Measurements from ENCODE around the gene DHCR24. TPM values are rescaled to one million over a fixed set of nuclear protein-coding genes. Genes with fewer than 3 reads are reported as not detected.
"Not testable (repeated sequence)": the region's sequence is repeated elsewhere in the genome, so short reads cannot be mapped to it uniquely, and the experiment has no call there.

Gene DHCR24
- 100 to 1,000 TPM; 148 to 231 (median 219) TPM for total RNA-seq

- no peaks in the 10 kb centered on the region for H3K9me3 ChIP-seq
- TF ChIP-seq POLR2A (IDR thresholded peaks at IDR 0.05) (peak; percentile 34 to 74), EP300 (IDR thresholded peaks at IDR 0.05) (peak; percentile 21 to 75), CTCF (IDR thresholded peaks at IDR 0.05) (no peak)
- H3K36me3 ChIP-seq = peaks cover 0 to 16% (median 0%) of the 10 kb centered on the region in 3 donors
- peak within 1 kb of the TSS; percentile 23 to 86 (median 71) for H3K27ac ChIP-seq
- peaks cover 0 to 40% (median 16%) of the 10 kb centered on the region in 4 donors for H3K4me1 ChIP-seq
- H3K4me3 ChIP-seq = peak within 1 kb of the TSS; percentile 69 to 86 (median 78)
- H3K27me3 ChIP-seq = no peaks in the 10 kb centered on the region
- WGBS, 2 donors = 0 to 1% methylated on average over 40 to 68 of the region's 109 CpGs
- DNase-seq (ENCODE audit: low spot score in 2 of 2) = peak; percentile 63 to 66
Measured at GRCh38 chr1:54886724-54887664, at the start of gene DHCR24. TSS of gene DHCR24 (minus strand) at chr1:54887195. CDS start at chr1:54887119, 76 bp downstream.

- Histone ChIP-seq H3K4me3 (no peak overlapping the region), H3K36me3 (no peaks in the 10 kb centered on the region), H3K27ac (no peak overlapping the region), H3K9me3 (no peaks in the 10 kb centered on the region), H3K4me1 (no peaks in the 10 kb centered on the region), H3K27me3 (no peaks in the 10 kb centered on the region)
- TF ChIP-seq CTCF (IDR thresholded peaks at IDR 0.05) (no peak), EP300 (IDR thresholded peaks at IDR 0.05) (no peak), POLR2A (IDR thresholded peaks at IDR 0.05) (no peak)
- WGBS, 2 donors = 89 to 97% methylated on average over 4 of the region's 4 CpGs
- DNase-seq (ENCODE audit: low spot score in 2 of 2) = no peak
Measured at GRCh38 chr1:54936791-54937190, 49.8 kb upstream of the DHCR24 start.

GRCh38 chr1:54934869-54935268, 47.9 kb upstream of the DHCR24 start:
- H3K4me3 ChIP-seq = no peak overlapping the region

GRCh38 chr1:54934081-54934480, 47.1 kb upstream of the DHCR24 start:
- H3K4me1 ChIP-seq; H3K27me3 ChIP-seq; H3K27ac ChIP-seq; DNase-seq (ENCODE audit: low spot score in 2 of 2); H3K4me3 ChIP-seq; H3K36me3 ChIP-seq; H3K9me3 ChIP-seq: not testable (repeated sequence)
- WGBS, 2 donors = 86 to 96% methylated on average over 6 of the region's 6 CpGs

More at GRCh38 chr1:54934869-54935268, 47.9 kb upstream of the DHCR24 start:
- no peak for DNase-seq (ENCODE audit: low spot score in 2 of 2)
- Histone ChIP-seq H3K9me3 (no peaks in the 10 kb centered on the region), H3K4me1 (no peaks in the 10 kb centered on the region), H3K36me3 (no peaks in the 10 kb centered on the region), H3K27me3 (no peaks in the 10 kb centered on the region), H3K27ac (no peak overlapping the region)
- TF ChIP-seq EP300 (IDR thresholded peaks at IDR 0.05) (no peak), POLR2A (IDR thresholded peaks at IDR 0.05) (no peak), CTCF (IDR thresholded peaks at IDR 0.05) (no peak)

GRCh38 chr1:54931275-54931840, 44.4 kb upstream of the DHCR24 start:
- Histone ChIP-seq H3K4me1 (peaks cover 0 to 10% (median 0%) of the 10 kb centered on the region in 4 donors), H3K36me3 (no peaks in the 10 kb centered on the region), H3K27me3 (no peaks in the 10 kb centered on the region), H3K4me3 (no peak overlapping the region), H3K9me3 (no peaks in the 10 kb centered on the region), H3K27ac (no peak overlapping the region)
- TF ChIP-seq CTCF (IDR thresholded peaks at IDR 0.05) = no peak
- WGBS, 2 donors = 66 to 72% methylated on average over 1 of the region's 1 CpG
- DNase-seq (ENCODE audit: low spot score in 2 of 2) = no peak
